Stimulated activated CD4-positive, alpha-beta T cell treated with anti-CD3 and anti-CD28 coated beads, Interleukin-2, amount 100 ng/mL, for 4 hours (primary cell): ENCODE data around the gene TOPBP1.
A peak's percentile ranks its signal among the peaks of the same experiment; 100 is the strongest.
"Not testable (repeated sequence)": the region's sequence is repeated elsewhere in the genome, so short reads cannot be mapped to it uniquely, and the experiment has no call there.

Experiments used
- DNase-seq: peaks from one replicate; pipeline ENCODE4 v3.0.0-alpha.2; 2020; ENCODE audit warnings: low read depth

The TOPBP1 gene

DNA sequence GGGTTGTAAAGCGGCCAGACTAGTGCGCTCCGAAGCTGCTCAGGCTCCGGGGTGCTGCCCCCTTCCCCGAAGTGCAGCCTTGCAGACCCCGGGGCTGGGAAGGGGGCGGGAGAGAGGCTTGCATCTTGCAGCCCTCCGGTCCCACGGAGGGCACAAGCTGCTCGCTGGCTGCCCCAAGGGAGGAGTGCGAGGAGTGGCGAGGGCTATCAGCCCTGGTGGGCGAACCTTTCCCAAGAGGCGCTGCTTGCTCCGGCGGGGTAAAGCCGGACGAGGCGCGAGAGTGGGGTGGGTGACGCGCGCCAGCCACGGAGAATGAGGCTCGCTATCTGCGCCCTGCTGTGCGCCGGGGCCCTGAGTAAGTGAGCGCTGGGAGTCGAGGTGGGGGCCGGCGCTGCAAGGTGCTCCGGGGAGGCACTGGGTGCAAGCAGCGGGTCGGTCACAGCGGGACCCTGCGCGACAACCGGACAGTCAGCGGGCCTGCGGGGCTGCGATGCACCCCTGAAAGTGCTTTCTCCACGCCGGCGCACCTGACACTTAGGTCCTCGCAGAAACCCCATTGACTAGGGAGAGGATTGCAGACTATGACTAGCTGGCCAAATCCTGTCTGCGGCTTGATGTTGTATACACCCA lies 12.7 kb upstream of the TOPBP1 start:
- no peak for DNase-seq

DNA sequence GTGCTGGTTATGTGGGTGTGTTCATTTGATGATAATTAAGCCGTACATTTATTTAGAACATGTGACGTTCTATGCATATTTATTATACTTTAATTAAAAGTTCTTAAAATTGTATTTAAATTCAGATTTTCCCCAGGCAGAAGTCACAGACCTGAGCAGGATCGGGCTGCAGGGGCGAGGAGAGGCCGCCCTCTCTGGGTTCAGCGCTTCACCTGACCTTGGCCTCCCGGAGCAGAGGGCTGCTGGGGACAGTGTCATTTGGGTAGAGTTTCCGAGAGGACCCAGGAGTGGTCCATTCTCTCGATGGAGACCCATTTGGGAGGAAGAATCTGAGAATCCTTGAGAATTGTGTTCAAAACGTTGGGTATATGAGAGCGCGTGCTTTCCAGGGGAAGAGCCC lies 12.0 kb upstream of the TOPBP1 start:
- no peak for DNase-seq

DNA sequence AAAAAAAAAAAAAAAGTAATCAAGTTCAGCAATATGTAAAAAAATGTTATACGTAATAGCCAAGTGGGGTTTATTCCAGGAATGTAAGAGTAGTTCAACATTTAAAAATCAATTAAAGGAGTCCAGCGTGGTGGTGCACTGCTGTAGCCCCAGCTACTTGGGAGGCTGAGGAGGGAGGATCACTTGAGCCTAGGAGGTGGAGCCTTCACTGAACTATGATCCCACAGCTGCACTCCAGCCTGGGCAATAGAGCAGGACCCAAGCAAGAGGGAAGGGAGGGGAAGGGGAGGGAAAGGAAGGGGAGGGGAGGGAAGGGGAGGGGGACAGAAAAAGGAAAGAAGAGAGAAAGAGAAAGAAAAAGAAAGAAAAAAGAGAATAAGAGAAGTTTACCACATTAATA lies 10.7 kb upstream of the TOPBP1 start:
- no peak for DNase-seq

DNA sequence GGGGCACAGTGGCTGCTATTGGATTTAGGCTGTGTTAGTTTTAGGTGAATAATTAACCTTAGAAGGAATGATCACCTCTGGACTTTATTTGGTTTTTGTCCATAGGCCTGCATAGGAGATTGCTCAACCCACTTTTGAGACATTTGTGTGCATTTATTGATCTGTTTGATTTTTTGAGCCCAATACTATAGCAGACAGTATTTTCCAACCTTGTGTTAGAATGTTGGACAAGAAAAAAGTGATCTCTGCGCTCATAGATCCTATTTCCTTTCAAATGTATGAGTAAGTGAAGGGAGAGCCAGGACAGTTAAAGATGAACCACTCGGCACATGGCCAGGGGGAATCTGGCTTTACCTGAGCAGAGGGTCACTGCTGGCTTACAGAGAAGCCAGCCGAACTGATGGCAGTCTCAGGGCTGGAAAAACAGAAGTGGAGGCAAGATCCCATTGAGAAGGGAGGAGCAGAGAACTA lies 8.8 kb upstream of the TOPBP1 start:
- no peak for DNase-seq

DNA sequence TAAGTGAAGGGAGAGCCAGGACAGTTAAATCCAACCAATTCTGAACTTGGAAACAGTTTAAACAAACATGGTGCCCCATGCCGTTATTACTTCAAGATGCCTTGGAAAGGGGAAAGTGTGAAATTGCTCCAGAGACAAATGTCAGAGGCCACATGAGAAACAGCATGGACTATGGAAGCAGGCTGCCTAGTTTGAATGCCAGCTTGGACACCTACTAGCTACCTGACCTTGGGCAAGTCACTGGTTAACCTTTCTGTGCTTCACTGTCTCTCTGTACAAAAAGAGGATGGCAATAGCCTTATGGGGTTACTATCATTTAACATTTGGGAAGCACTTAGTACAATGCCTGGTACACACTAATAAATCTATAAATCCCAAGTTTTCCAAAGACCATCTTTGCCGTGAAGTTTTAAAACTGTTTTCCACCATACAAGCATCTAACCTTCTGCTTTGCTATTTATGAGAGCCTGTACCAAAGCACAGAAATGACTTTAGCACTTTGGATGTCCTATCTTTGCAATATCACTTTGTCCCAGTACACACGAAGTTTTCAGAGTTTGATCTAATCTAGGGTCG lies 8.3 kb upstream of the TOPBP1 start:
- no peak for DNase-seq

DNA sequence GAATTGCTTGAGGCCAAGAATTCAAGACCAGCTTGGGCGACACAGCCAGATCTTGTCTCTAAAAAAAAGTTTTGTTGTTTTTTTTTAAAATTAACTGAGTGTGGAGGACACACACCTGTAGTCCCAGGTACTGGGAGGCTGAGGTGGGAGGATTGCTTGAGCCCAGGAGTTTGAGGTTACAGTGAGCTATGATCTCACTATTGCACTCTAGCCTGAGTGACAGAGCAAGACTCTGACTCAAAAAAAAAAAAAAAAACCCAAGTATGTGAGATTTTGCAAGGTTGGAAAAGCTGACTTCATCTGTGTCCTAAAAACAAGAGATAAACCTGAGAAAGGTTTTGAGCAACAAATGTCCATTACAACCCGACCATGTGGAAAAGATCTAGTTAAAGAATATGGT lies 5.4 kb upstream of the TOPBP1 start:
- no peak for DNase-seq

DNA sequence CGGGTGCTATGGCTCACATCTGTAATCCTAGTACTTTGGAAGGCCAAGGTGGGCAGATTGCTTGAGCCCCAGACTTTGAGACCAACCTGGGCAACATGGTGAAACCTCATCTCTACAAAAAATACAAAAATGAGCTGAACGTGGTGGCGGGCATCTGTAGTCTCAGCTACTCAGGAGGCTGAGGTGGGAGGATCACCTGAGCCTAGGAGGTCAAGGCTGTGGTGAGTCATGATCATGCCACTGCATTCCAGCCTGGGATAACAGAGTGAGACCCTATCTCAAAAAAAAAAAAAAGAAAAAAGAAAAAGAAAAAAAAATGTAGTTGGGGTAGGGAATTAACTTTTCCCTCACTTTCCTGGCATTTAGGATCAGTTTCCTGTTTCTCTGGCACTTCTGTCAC lies 3.4 kb upstream of the TOPBP1 start:
- DNase-seq, result not testable (repeated sequence)

DNA sequence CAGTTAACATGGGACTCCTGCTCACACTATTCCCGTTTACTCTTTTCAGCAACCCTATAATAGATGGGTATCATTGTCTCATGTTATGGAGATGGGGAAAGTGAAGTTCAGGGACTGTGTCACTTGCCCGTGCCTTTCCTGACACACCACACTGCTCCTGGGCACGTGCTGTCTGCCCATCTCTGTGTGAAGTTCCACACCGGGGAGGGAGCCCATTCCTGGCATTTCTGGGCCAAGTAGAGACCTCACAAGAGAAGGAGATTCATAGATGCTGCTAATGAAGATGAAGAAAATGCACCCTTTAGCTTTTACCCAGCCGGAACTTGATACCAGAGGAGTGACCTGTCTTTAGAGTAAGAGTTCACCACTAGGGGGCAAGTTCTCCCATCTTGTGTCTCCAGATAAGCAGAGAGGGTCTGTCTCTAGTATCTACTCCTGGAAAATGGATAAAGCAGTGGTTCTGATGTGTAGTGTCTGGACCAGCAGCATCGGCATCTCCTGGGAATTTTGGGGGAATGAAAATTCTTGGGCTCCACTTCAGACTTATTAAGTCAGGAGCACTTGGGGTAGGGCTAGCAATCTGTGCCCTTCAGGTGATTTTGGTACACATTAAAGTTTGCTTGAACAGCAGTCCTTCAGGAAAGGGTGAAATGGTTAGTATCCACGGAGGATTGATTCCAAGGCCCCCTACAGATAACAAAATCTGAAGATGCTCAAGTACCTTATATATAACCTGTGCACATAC lies 2.0 kb upstream of the TOPBP1 start:
- peak; percentile 9 for DNase-seq

DNA sequence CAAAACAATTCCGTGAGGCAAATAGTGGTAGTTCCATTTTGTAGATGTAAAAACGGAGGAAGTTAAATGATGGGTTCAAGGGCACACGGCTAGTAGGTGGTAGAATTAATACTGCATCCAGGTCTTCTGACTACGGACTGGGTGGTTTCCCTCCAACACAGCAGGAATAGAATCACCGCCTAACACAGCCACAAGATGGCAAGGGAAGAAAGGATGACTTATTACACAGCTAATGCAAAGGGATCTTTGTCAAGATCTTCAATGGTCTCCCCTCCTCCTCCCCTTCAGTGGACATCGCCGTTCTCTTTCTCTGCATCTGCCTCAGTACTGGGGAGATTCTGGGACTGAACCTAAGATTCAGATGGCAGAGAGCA lies 524 bp upstream of the TOPBP1 start:
- DNase-seq, result peak; percentile 2

DNA sequence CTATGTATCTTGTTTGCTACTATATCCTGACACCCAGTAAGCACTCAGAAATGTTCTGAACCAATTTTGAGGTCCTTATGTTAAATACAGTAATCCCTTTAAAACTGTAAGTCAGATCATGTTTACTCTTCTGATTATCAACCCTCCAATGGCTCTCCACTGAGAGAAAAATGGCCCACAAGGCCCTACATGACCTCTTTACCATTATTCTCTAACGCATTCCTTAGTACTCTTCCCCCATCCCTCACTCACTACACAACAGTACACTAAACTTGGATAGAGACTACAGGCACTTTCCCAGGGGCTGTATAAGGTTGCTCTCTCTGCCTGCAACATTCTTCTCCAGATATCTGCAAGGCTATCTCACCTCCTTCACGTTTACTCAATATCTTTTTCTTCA lies 1.9 kb downstream of the TOPBP1 start:
- no peak for DNase-seq

DNA sequence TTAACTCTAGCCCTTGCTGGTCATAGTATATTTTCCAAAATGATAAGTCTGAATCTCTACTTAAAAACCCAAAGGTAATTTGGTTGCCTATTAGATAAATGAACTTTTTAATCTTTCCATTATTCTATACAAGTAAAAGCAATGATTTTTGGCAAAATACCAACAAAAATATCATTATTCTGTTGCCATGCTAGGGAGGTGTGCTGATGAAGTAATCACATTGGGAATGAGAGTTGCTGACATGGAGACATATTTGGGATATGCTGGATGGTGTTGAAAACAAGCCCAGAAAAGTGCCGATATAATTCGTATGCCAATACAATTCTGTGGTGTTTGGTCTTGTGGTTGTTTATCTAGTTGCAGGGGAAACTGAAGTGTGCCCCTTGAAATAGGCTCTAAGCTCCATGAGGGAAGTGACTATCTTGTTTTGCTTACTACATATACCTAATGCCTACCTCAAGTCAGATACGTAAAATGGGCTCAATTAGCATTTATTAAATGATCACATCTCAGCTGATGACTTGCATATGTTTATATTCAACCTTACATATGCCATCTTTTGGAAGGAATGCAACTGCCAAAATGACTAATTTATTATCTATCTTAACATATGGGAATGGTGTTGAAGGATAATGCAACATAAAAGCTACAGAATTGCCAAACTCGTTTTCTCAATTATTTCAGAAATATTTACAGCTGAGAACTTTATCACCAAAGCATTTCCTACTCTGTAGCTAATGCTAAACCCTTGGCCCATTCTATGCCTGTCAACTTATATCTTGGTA lies 5.8 kb downstream of the TOPBP1 start:
- no peak for DNase-seq

DNA sequence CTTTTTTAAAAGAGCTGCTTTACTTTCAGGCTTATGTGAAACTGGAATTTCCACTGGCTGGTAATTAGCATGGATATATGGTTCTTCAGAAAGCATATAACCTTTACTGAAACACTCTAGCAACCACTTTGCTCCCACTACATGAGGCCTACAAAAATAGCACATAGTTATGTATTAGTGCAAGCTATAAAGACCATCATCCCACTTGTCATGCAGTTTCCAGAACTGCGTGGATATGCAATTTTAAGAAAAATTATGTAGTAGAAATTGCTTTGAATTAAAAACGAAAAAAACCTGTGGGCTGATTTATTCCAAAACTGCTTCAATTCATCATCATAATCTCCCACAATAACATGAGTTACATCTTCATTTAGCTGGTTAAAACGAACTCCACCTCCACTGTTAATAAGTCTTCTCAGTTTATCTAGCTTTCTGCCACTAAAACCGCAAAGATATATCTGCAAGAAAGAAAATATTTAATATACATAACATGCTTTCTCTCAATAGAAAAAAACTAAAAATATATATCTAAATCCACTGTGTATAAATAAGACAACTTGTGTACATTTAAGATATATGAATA lies 12.2 kb downstream of the TOPBP1 start:
- no peak for DNase-seq

DNA sequence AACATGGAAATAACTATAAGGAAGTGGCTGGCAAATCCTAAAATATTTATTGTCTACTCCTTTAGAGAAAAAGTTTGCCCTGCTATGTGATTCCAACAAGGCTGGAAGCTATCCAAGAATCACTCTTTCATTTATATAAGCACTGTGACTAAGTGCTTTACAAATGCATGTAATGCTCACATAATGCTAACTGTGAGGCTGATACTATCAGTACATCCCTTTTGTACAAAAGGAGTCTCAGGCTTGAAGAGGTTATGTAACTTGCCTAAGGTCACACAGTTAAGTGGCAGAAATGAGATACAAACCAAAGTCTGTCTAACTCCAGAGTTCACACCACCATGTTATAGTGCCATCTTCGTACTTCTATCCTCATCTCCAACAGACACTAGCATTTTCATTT lies 17.0 kb downstream of the TOPBP1 start:
- DNase-seq, result no peak

DNA sequence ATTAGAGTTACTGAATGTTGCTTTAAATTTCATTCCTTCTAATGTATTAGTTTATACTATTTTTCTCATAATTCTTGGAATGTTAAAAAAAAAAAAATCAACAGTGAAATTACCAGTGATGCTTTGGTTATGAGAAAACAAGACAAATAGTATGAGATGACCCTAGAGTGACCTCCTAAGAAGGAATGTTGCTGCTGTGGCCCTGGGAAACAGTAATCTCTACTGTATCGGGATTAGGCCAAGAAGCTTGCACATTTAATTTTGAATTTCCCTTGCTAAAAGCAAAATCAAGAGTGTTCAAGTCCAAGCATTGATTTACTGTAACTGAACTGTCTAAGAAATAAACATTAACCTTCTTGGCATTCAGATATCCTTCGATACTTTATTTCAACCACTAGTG lies 18.1 kb downstream of the TOPBP1 start:
- DNase-seq, result no peak

DNA sequence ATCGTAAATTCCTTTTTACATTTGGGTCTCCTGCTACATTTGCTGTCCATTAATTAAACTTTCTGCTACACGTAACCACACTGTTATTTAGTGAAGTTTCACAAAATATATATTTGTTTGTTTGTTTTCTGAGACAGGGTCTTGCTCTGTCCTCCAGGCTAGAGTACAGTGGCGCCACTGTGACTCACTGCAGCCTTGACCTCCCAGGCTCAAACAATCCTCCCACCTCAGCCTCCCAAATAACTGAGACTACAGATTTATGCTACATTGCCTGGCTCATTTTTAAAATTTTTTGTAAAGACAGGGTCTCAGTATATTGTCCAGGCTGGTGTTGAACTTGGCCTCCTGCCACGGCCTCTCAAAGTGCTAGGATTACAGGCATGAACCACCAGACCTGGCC lies 20.5 kb downstream of the TOPBP1 start:
- no peak for DNase-seq

DNA sequence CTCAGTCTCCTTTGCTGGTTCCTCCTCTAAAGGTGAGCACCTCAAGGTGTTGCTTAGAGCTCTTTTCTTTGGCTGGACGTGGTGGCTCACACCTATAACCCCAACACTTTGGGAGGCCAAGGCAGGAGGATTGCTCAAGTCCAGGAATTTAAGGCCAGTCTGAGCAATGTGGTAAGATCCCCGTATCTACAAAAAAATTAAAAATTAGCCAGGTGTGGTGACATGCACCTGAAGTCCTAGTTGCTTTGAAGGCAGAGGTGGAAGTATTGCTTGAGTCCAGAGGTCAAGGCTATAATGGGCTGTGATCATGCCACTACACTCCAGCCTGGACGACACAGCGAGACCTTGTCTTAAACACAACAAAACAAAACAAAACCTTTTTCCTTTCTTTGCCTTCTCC lies 28.3 kb downstream of the TOPBP1 start:
- DNase-seq, result no peak

DNA sequence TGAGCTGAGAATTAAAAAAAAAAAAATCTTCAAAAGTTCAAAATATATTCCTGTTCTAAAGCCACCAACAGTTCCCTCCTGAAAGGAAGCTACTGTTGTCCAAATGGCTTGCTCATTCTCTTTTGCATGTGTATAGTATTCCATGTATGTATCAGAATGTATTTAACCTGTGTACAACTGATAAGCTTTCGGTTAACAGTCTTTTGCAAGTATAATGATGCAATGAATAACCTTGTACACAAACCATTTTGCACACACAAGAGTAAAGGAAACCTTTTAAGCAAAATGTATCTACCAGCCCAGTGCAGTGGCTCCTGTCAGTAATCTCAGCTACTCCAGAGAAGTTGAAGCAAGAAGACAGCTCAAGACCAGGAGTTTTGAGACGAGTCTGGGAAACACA lies 32.6 kb downstream of the TOPBP1 start:
- DNase-seq, result no peak

DNA sequence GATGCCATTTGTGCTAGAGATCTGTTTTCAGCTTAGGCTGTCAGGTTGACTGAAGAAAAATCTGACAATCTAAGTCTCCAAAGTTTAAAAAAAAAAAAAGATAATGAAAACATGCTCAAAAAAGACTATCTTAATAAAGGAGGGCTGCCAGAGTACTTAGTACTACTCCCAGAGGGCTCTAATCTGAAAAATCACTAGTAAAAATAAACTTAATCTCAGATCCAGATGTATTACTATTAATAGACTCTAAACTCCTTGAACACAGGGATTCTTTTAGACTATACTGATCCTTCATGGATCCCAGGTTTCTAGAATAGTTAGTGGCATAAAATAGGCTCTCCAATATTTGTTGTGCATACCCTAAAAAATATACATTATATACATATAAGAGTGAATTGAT lies 34.0 kb downstream of the TOPBP1 start:
- no peak for DNase-seq

DNA sequence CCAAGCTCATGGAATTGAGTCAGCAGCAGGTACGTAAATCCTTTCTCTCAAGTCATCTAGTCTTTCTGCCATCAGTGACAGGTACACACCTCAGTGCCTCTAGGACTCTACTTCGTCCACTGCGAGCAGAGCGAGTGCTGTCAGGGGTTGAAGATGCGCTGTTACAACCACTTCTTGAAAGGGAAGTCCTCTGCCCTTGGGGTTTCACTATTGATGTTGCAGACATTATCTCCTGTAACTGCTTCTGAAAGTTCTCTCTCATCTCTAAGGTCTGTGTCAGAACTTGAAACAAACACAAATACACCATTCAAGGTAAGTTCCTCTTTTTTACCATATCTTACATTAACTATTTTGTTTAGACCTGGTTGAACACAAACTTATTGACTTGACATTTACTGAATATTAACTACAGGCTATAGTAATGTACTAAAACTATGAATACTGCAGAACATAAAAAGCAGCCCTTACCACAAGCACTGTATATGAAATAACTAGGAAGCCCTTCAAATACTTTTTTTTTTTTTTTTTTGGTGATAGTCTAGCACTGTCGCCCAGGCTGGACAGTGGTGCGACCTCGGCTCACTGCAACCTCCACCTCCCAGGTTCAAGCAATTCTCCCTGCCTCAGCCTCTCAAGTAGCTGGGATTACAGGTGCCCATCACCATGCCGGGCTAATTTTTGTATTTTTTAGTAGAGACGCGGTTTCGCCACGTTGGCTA lies 41.5 kb downstream of the TOPBP1 start:
- no peak for DNase-seq

DNA sequence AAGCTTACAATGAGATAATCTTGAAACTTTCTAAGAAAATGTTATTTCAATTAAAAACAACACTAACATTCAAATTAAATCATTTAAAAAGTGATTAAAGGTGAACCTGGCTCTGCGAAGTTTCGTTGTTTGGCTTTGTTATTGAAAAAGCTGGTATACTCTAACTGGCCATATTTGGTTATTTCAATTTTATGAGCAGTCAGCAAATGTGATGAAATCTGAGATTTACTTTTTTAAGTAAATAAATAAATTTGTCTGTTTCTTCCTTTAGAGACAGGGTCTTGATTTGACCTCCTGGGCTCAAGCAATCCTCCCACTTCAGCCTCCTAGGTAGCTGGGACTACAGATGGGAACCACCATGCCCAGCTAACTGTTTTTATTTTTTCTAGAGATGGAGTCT lies 50.2 kb downstream of the TOPBP1 start:
- DNase-seq, result no peak

DNA sequence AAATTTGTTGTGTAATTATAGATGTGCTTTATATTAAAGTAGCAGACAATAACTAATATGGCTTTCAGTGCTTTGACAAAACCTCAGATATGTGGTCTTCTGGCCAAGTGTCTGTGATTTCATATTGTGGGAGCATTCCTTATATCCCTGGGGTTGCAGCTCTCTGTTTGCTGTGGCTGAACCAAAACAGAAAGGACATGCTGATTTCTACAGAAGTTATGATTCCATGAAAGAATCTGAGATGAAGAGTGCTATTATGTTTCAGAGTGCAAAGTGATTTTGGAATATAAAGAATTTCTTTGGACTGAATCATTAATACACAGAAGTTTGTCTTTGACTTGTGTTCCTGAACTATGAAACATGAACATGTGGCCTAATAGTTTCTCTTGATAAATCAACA lies 51.7 kb downstream of the TOPBP1 start:
- DNase-seq, result no peak

DNA sequence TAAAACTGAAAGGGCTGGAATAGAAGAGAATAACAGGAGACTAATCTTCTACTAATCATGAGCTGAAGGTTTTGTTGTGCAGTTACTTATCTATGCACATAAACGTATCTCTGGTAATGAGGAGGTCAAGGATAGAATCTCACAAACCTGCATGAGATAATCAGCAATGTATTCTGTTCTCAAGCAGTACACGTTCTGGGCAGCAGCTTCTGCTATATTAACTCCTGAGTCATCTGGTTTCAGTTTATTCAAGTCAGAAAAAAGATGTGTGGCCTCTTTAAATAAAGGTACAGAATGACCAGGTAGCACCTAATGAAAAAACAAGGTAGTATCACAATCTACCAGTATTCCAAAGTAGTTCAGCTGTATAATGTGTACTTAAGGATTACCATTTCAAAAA lies 53.4 kb downstream of the TOPBP1 start:
- no peak for DNase-seq
